Bronchial epithelial cell (primary cell): ENCODE results near the gene MACROH2A1. TPM values are rescaled to one million over a fixed set of nuclear protein-coding genes. Genes with fewer than 3 reads are reported as not detected.
A peak's percentile ranks its signal among the peaks of the same experiment; 100 is the strongest.

Source experiments
- DNase-seq: peaks from one replicate; pipeline ENCODE4 v3.0.0-alpha.2; 2010; ENCODE audit warnings: low read depth
- FAIRE-seq: peaks from 2 replicates; lab custom pipeline; 2011; peaks lifted over from hg19 to GRCh38; lab: Jason Lieb, UNC
- H3K27me3 ChIP-seq: 2 replicates; pipeline ENCODE4 v1.5.1; 2011; ENCODE audit warnings: low read length; ENCODE audit not compliant: control insufficient read depth, insufficient read depth
- H3K36me3 ChIP-seq: 2 replicates; pipeline ENCODE4 v1.5.1; 2011; ENCODE audit warnings: low read length; ENCODE audit not compliant: control insufficient read depth, insufficient read depth
- H3K4me3 ChIP-seq: 2 replicates; pipeline ENCODE4 v1.5.1; 2011; ENCODE audit warnings: mild to moderate bottlenecking, low read depth, low read length, control low read depth
- total RNA-seq: library from RNA; depleted of rRNA; stranded (reverse); fragments of >200 nt; gene quantifications from 2 replicates; pipeline ENCODE4 v1.2.1, GENCODE V29; 2014
- TF ChIP-seq, protein P1 (sequence below): IDR thresholded peaks from 2 replicates; pipeline ENCODE4 v1.5.1; 2011; ENCODE audit warnings: mild to moderate bottlenecking, moderate library complexity, low read length, control low read depth, inconsistent platforms; ENCODE audit not compliant: insufficient read depth, severe bottlenecking

The MACROH2A1 gene
- total RNA-seq, 1 donor from 2014 or later: 257 TPM

DNA sequence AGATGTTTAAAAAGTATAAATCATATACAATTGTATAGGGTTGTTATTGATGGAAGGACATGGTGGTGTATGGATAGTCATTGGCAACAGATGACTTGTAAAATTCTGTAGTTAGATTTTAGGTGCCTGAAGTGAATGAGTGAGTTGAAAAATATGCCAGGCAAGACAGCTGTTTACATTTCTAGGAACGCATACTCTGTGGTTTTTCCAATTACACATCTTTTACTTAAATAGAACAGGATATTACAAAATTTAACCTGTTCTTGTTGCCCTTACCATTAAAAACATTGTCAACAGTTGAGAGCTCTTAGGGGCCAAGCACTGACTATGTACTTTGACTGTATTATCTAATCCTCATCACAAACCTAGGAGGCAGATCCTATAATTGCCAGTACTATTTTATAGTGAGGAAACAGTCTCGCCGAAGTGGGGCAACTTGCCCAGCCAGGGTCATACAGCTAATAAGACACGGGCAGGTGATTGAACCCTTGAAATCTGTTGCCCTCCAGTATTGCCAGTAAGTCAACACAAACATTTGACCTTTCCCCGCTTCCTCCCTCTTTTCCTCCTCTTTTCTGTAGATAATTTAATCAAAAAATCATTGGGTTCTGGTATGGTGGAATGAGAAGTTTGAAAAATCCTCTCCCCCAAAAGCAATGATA lies 88.6 kb downstream of the MACROH2A1 start:
- H3K4me3 ChIP-seq: no peak overlapping the region
- TF ChIP-seq, protein P1, sequence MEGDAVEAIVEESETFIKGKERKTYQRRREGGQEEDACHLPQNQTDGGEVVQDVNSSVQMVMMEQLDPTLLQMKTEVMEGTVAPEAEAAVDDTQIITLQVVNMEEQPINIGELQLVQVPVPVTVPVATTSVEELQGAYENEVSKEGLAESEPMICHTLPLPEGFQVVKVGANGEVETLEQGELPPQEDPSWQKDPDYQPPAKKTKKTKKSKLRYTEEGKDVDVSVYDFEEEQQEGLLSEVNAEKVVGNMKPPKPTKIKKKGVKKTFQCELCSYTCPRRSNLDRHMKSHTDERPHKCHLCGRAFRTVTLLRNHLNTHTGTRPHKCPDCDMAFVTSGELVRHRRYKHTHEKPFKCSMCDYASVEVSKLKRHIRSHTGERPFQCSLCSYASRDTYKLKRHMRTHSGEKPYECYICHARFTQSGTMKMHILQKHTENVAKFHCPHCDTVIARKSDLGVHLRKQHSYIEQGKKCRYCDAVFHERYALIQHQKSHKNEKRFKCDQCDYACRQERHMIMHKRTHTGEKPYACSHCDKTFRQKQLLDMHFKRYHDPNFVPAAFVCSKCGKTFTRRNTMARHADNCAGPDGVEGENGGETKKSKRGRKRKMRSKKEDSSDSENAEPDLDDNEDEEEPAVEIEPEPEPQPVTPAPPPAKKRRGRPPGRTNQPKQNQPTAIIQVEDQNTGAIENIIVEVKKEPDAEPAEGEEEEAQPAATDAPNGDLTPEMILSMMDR: no peak
- no peaks in the 10 kb centered on the region for H3K27me3 ChIP-seq
- DNase-seq (peak; percentile 65), FAIRE-seq (no peak)
- H3K36me3 ChIP-seq: no peaks in the 10 kb centered on the region

DNA sequence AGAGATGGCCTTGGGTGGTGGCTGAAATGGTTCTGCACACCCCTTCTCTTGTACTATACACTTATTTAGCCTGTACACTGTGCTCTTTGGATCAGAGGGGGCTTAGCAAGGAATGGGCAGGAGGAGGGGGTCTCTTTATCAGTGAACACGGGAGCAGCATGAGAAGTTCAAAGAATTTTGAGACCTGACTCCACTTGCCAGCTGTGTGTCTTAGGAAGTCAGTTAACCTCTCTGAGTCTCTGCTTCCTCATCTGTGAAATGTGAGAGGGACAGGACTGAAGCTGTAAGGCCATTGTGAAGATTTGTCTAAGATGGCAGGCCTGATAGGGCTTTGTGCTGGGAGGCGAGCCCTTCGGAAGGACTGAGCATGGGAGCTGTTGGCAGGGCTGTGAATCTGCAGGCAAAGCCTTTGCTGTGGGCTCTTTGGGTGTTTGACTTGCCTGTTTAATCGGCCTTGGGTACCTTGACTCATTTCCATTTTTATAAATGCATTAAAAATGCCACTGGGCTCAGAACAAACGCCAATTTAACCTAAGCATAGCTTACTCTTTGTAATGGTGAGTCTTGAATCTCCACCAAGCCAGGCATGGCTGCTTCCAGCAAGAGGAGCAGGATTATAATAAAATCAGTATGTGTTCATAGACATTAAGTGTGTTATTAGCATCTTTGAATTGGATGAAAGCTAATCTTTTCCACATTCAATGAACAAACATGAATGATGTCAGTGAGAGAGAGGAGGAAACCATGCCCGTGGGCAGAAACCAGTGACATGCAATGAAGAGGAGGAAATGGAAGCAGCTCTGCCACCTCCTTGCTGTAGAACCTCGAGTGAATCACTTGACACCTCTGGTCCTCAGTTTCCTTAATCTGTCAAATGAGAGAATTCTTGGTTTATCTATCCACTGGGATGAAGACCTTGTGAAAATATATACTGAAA lies 89.4 kb downstream of the MACROH2A1 start:
- no peak overlapping the region for H3K4me3 ChIP-seq
- FAIRE-seq (no peak), DNase-seq (peak; percentile 23)
- TF ChIP-seq, protein P1: no peak
- H3K27me3 ChIP-seq: peaks cover 2% of the 10 kb centered on the region
- H3K36me3 ChIP-seq: no peaks in the 10 kb centered on the region

DNA sequence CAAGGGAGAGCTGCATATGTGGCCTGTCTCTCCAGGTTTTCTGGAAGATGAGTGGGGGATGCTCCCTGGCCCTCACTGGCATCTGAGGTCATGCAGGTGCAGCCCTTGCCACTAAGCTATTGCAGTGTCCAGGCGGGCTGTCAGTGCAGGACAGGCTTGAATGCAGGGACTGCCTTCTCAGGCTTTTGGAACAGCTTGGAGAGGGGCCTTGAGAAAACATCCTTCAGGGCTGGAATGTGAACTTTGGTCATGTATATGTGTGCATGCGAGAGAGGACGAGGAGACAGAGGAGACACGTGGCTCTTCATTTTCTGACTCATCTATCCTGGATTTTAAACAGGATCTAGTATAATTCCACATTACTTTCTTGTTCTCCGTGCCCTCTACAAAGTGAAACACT lies 90.3 kb downstream of the MACROH2A1 start:
- Histone ChIP-seq H3K36me3 (no peaks in the 10 kb centered on the region), H3K4me3 (no peak overlapping the region), H3K27me3 (peaks cover 2% of the 10 kb centered on the region)
- TF ChIP-seq, protein P1: no peak
- DNase-seq (no peak), FAIRE-seq (no peak)

DNA sequence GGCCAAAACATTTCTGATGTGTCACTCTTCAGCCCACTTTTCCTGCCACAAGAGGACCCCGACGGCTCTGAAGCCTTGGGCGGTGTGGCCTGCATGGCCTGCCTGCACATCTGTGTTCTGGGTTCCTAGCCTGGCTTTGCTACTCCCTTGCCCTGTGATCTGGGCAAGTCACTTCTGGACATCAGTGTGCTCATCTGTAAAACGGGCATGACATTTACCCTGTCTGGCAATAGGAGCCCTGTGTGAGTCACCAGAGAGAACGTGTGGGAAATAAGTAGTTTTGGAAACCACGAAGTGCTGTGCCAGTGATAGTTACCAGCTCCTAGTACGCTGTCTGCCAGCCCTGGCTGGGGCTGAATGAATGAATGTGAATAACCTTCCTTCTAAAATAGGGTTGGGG lies 90.8 kb downstream of the MACROH2A1 start:
- FAIRE-seq (no peak), DNase-seq (no peak)
- TF ChIP-seq, protein P1: no peak

DNA sequence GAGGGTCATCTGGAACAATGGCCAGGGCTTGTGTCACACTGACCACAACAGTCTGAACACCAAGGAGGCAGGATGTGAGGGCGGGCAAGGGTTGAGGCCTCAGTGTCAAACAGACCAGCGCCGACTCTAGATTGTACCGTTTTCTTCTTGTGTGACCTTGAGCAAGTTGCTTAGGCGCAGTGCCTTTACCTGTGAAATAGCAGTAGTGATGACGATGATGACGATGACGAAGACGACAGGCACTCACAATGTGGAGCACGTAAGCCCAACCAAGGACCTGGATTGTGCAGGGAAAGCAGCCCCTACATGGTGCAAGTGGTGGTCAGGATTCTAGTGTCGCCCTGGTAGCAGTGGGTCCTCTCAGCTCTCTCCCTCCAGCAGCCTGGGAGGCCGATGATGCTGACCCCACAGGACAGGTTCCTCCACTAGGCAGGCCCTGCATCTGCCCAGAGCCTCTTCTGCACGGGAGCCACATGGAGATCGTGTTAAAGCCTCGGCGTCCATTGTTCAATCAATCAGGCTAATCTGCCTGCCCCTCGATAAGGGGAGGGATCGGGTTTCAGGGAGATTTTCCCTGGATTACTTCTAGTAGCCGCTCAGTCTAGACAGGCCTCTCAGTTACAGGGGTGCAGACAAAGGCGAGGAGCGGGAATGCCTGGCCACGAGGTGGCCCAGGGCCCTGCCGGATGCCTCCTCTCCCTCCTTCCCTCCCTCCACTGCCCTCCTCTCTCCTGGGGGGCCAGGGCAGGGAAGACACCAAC lies 91.7 kb downstream of the MACROH2A1 start:
- no peak for DNase-seq

More for the DNA sequence above, 90.8 kb downstream of the MACROH2A1 start:
- Histone ChIP-seq H3K27me3 (peaks cover 2% of the 10 kb centered on the region), H3K4me3 (no peak overlapping the region), H3K36me3 (no peaks in the 10 kb centered on the region)

More for the DNA sequence above, 91.7 kb downstream of the MACROH2A1 start:
- H3K27me3 ChIP-seq: peaks cover 2% of the 10 kb centered on the region
- peak; percentile 87 for FAIRE-seq
- no peak overlapping the region for H3K4me3 ChIP-seq
- no peaks in the 10 kb centered on the region for H3K36me3 ChIP-seq
- TF ChIP-seq, protein P1: no peak
